ENCODE measurements around the gene C1orf116. TPM values are rescaled to one million over a fixed set of nuclear protein-coding genes. Genes with fewer than 3 reads are reported as not detected.

C1orf116 gene
- total RNA-seq, 1 donor from 2014 or later: 2.0 TPM

DNA sequence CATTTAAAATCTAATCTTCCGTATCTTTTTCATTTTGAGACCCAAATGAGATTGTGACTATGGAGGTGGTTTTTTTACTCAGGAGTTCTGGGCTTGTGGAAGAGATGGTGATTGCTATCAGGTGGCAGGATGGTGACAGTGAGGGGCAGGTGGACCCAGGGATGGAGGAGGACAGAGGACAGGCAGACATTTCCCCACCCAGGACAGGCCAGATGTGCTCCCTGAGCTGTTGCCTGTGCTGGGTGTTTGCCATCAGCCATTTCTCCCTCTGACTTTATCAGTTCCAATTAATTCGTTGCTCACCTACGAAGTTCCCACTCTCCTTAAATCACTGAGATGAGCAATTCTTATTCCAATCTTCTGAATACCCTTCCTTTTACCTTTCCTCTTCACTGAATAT is 26.5 kb downstream of the C1orf116 start:
- ATAC-seq: no peak
- DNase-seq: no peak
- intact Hi-C loops (cut with micrococcal nuclease): no loop called here

GRCh38 chr1:207004931-207005830 is 27.4 kb downstream of the C1orf116 start:
- ATAC-seq: peak; percentile 81
- intact Hi-C loops (cut with micrococcal nuclease): no loop called here
- DNase-seq: no peak

- intact Hi-C loops (cut with micrococcal nuclease): no loop called here
- DNase-seq (no peak), ATAC-seq (no peak)
These were observed 29.3 kb downstream of the C1orf116 start for GRCh38 chr1:207003210-207003609.

DNA sequence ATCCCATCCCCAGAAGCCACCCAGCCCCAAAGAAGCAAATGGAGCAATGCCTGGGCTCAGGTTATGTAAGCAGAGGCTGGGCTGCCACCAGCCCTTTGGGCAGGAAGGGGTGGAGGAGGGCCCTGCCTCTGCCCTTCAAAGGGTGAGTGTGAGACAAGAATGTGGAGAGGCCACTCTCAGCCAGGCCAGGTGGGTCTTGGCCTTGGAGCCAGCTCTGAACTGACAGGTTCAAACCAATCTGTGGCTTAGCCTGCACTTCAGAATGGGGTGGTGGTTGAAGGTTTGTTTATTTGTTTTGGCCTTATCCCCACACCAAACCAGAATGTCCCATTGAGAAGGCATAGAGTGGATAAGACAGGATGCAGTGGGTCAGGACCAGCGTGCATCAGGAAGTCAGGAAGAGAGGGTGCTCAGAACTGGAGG is 29.8 kb downstream of the C1orf116 start:
- ATAC-seq (no peak), DNase-seq (no peak)
- intact Hi-C loops (cut with micrococcal nuclease): no loop called here

DNA sequence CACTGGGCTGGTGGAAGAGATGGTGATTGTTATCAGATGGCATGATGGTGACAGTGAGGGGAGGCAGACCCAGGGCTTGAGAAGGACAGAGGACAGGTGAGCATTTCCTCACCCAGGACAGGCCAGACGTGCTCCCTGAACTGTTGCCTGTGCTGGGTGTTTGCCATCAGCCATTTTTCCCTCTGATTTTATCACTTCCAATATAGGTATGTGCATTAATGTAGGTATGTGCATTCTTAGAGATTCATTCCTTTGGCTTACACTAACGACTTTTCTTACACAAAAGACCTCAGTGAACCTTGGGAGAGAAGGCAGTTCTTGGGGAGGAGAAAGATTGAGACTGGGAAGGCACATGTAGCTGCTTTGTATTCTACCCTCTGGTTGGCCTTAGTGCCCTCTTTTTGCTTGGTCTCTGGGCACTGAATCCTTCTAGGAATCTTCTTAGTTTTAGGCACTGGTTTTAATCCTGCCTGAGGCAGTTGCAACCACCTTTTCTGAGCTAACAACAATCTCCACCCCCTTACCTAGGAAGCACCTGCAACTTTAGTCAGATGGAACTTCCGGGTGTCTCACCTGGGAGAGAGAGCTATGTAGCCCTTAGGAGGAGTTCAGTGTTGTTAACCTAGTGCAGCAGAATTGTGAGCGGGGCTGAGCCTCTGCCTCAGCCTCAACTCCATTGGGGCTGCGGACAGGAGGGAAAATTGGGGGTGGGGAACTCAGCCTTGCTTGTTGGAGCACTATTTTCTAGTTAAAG is 30.9 kb downstream of the C1orf116 start:
- intact Hi-C loops (cut with micrococcal nuclease): no loop called here
- DNase-seq (no peak), ATAC-seq (no peak)

- intact Hi-C loops (cut with micrococcal nuclease): no loop called here
These were observed 31.8 kb downstream of the C1orf116 start for GRCh38 chr1:207000651-207001291.

DNA sequence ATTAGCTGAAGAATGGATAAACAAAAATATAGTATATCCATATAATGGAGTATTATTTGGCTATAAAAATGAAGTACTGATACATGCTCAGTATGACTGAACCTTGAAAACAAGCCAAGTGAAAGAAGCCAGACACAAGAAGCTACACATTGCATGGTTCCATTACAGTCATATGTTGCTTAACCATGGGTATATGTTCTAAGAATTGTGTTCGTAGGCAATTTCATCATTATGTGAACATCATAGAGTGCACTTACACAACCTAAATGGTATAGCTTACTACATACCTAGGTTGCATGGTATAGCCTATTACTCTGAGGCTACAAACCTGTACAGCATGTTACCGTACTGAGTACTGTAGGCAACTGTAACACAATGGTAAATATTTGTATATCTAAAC is 33.7 kb downstream of the C1orf116 start:
- intact Hi-C loops (cut with micrococcal nuclease): no loop called here
- ATAC-seq (no peak), DNase-seq (no peak)

More at GRCh38 chr1:207000651-207001291, 31.8 kb downstream of the C1orf116 start:
- no peak for DNase-seq
- no peak for ATAC-seq

DNA sequence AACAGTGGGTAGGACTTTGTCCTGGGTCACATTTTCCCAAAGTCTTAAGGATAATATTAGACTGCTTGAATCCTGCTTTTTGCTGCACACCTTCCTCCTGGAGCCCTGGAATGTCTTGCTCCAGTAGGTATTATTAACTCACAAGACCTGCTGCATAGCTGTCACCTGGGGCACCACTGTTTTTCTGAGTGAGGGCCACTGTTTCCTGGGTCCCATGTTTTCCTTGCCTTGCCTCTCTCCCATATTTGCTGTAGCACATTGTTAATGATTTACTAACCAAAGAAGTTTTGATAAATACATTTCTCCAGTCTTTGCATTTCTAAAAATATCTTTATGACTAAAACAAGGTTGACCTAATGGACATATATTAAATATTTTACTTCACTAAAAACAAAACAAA is 39.8 kb downstream of the C1orf116 start:
- no peak for ATAC-seq
- no peak for DNase-seq
- intact Hi-C loops (cut with micrococcal nuclease): no loop called here

GRCh38 chr1:206987873-206988272 is 44.7 kb downstream of the C1orf116 start:
- intact Hi-C loops (cut with micrococcal nuclease): no loop called here
- no peak for ATAC-seq
- DNase-seq: no peak

GRCh38 chr1:206986885-206987284 is 45.7 kb downstream of the C1orf116 start:
- ATAC-seq (peak; percentile 70), DNase-seq (no peak)
- intact Hi-C loops (cut with micrococcal nuclease): no loop called here

GRCh38 chr1:206986402-206986801 is 46.2 kb downstream of the C1orf116 start:
- intact Hi-C loops (cut with micrococcal nuclease): no loop called here
- DNase-seq (no peak), ATAC-seq (no peak)

- ATAC-seq (no peak), DNase-seq (no peak)
- intact Hi-C loops (cut with micrococcal nuclease): no loop called here
These were observed 47.3 kb downstream of the C1orf116 start for GRCh38 chr1:206985162-206985749.

DNA sequence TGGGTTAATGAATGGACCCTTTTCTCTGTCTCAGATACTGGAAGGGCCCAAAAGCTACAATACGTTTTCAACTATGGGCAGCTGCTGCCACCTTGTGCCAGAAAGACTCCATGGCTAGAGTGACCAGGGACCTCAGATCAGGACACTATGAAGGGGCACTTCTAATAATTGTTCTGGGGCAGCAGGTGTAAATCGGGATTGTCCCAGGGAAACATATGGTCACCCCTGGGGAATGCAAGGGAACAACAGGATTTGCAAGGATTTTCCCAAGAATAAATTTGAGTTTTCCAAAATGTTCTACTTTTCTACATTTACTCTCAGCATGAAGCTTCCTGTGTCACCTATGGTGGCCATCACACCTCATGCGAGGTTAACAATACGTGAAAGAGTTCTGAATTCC is 50.3 kb downstream of the C1orf116 start:
- intact Hi-C loops (cut with micrococcal nuclease): no loop called here
- DNase-seq (peak; percentile 50), ATAC-seq (peak; percentile 81)

- intact Hi-C loops (cut with micrococcal nuclease): no loop called here
- no peak for DNase-seq
- ATAC-seq: no peak
These were observed 53.0 kb downstream of the C1orf116 start for GRCh38 chr1:206979379-206980043.

DNA sequence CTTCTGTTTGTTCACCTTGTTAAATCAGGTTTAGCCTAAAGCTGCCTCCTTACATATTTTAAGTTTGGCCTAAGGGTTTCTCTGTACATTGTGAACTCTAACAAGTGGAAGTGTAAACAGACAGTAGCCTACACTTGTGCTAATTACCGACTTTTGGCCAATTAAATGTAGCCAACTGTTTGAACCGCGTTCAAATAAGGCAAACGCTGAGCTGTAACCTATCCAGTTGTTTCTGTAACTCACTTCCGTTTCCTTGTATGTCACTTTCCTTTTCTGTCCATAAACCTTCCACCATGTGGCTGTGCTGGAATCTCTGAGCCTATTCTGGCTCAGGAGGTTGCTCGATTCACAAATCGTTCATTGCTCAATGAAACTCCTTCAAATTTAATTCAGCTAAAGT is 54.3 kb downstream of the C1orf116 start:
- intact Hi-C loops (cut with micrococcal nuclease): no loop called here
- ATAC-seq (no peak), DNase-seq (no peak)

DNA sequence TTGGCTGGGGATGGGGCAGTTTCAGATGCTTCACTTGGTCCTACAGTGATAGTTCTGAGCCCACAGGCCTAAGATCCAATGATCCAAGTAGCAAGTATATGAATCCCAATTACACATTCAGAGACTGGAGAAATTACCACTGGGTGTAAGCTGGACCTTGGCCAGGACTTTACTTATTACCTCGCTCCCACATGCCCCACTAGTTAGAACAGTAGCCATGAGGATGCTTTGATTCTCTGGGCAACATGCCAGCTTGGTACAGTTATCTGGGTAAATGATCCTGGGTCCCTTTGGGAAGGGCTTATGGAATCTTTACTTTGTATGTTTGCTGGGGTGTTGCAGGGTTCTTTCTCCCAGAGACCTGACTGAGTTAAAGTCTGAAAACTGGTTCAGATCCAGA is 57.2 kb downstream of the C1orf116 start:
- ATAC-seq: no peak
- DNase-seq: no peak
- intact Hi-C loops (cut with micrococcal nuclease): no loop called here

- ATAC-seq (no peak), DNase-seq (no peak)
- intact Hi-C loops (cut with micrococcal nuclease): no loop called here
These were observed 58.4 kb downstream of the C1orf116 start for GRCh38 chr1:206974140-206974539.

- intact Hi-C loops (cut with micrococcal nuclease): no loop called here
- ATAC-seq (no peak), DNase-seq (no peak)
These were observed 59.8 kb downstream of the C1orf116 start for GRCh38 chr1:206972728-206973127.

GRCh38 chr1:206971029-206971655 is 61.4 kb downstream of the C1orf116 start:
- no peak for ATAC-seq
- no peak for DNase-seq
- intact Hi-C loops (cut with micrococcal nuclease): no loop called here

Measured in left ventricle myocardium superior (tissue), 1 donor.